Naive thymus-derived CD8-positive, alpha-beta T cell (primary cell): ENCODE results near the gene ARMC10. TPM values are rescaled to one million over a fixed set of nuclear protein-coding genes. Genes with fewer than 3 reads are reported as not detected.
"Not testable (repeated sequence)": the region's sequence is repeated elsewhere in the genome, so short reads cannot be mapped to it uniquely, and the experiment has no call there.

Experiments
- ATAC-seq, 2 donors: fragments of 150-1000 bp; cut with Tn5 transposase in 1 of 2; sonication (Bioruptor Pico), chemical (Tn5 transposase) in 1 of 2; 1 replicate in 1 of 2; 2 replicates in 1 of 2; pipeline ENCODE4 v1.10.0; 2021; ENCODE audit warnings: mild to moderate bottlenecking in 2 of 2, moderate library complexity in 2 of 2
- POLR2A ChIA-PET: fragments of 350-600 bp; sonication (Branson Sonifier 250); formaldehyde crosslinking; loops from one replicate; lab custom pipeline; 2021; ENCODE audit warnings: antibody characterized with exemption; lab: Charles Lee
- DNase-seq, 10 donors: peaks; one replicate each; pipeline versions ENCODE4 v3.0.0 to v3.0.0-alpha.2; 2020 to 2022
- H3K27ac Mint-ChIP-seq, 10 donors: one replicate each; pipeline ENCODE4 v1.8.0; 2020 to 2022; ENCODE audit warnings: mild to moderate bottlenecking in 10 of 10, mixed read lengths in 10 of 10, moderate library complexity in 4 of 10, inconsistent platforms in 1 of 10
- H3K27me3 Mint-ChIP-seq, 5 donors: one replicate each; pipeline ENCODE4 v1.8.0; 2021 to 2022; ENCODE audit warnings: mixed read lengths in 5 of 5
- H3K36me3 Mint-ChIP-seq, 3 donors: one replicate each; pipeline ENCODE4 v1.8.0; 2020 to 2022; ENCODE audit warnings: mixed read lengths in 3 of 3, mild to moderate bottlenecking in 2 of 3, inconsistent platforms in 1 of 3
- H3K4me1 Mint-ChIP-seq, 4 donors: one replicate each; pipeline ENCODE4 v1.8.0; 2021 to 2022; ENCODE audit warnings: mixed read lengths in 4 of 4
- H3K4me3 Mint-ChIP-seq, 10 donors: one replicate each; pipeline ENCODE4 v1.8.0; 2020 to 2022; ENCODE audit warnings: mild to moderate bottlenecking in 10 of 10, mixed read lengths in 10 of 10, moderate library complexity in 6 of 10, inconsistent platforms in 1 of 10
- H3K9me3 Mint-ChIP-seq, 9 donors: one replicate each; pipeline ENCODE4 v1.8.0; 2020 to 2022; ENCODE audit warnings: mixed read lengths in 9 of 9, mild to moderate bottlenecking in 3 of 9, inconsistent platforms in 1 of 9, moderate library complexity in 1 of 9
- polyA plus RNA-seq, 3 donors: library from polyadenylated mRNA; unstranded; fragments of 300-500 nt; fragmentation: Illumina TruSeq; gene quantifications; one replicate each; pipeline ENCODE4 v1.2.3, GENCODE V29; 2021
- total RNA-seq, 8 experiments: library from RNA in 2 of 8; stranded (reverse) in 2 of 8; gene quantifications; one replicate each; pipeline ENCODE4 v1.2.3 and lab custom pipeline; 2021 to 2026

Gene ARMC10
- total and polyA plus RNA-seq, 5 experiments from 2014 or later, result 27.3 to 45.8 (median 38.3) TPM

GRCh38 chr7:103132995-103133688 is 58.2 kb downstream of the ARMC10 start:
- DNase-seq (no peak), ATAC-seq (no peak)
- Mint-ChIP-seq H3K36me3 (peaks cover 0 to 21% (median 5%) of the 10 kb centered on the region in 3 donors), H3K9me3 (no peaks in the 10 kb centered on the region), H3K4me1 (peaks cover 13 to 17% (median 15%) of the 10 kb centered on the region in 4 donors), H3K27ac (no peak overlapping the region), H3K4me3 (peak overlapping the region in 1 of 10 donors; percentile 54), H3K27me3 (no peaks in the 10 kb centered on the region)
- POLR2A ChIA-PET, result no interaction called here

GRCh38 chr7:103134836-103135554 is 60.1 kb downstream of the ARMC10 start:
- POLR2A ChIA-PET, result no interaction called here
- no peaks in the 10 kb centered on the region for H3K9me3 Mint-ChIP-seq
- DNase-seq (no peak), ATAC-seq (no peak)
- H3K36me3 Mint-ChIP-seq, result peaks cover 0 to 15% (median 0%) of the 10 kb centered on the region in 3 donors
- no peaks in the 10 kb centered on the region for H3K27me3 Mint-ChIP-seq
- H3K27ac Mint-ChIP-seq, result peak overlapping the region in 2 of 10 donors; percentile 3 to 15
- H3K4me1 Mint-ChIP-seq, result peaks cover 4 to 14% (median 12%) of the 10 kb centered on the region in 4 donors
- no peak overlapping the region for H3K4me3 Mint-ChIP-seq

GRCh38 chr7:103140061-103140460 is 65.1 kb downstream of the ARMC10 start:
- POLR2A ChIA-PET, result no interaction called here
- peaks cover 8 to 25% (median 10%) of the 10 kb centered on the region in 3 donors for H3K36me3 Mint-ChIP-seq
- H3K27me3 Mint-ChIP-seq, result no peaks in the 10 kb centered on the region
- H3K27ac Mint-ChIP-seq, result no peak overlapping the region
- no peak for ATAC-seq
- no peak overlapping the region for H3K4me3 Mint-ChIP-seq
- no peak for DNase-seq
- peaks cover 0 to 9% (median 6%) of the 10 kb centered on the region in 4 donors for H3K4me1 Mint-ChIP-seq
- peaks cover 0 to 9% (median 0%) of the 10 kb centered on the region in 9 donors for H3K9me3 Mint-ChIP-seq

- Mint-ChIP-seq H3K27ac (no peak overlapping the region), H3K36me3 (peaks cover 8 to 25% (median 10%) of the 10 kb centered on the region in 3 donors), H3K9me3 (peaks cover 0 to 9% (median 0%) of the 10 kb centered on the region in 9 donors), H3K4me1 (peaks cover 2 to 12% (median 8%) of the 10 kb centered on the region in 4 donors), H3K4me3 (no peak overlapping the region), H3K27me3 (no peaks in the 10 kb centered on the region)
- no peak for DNase-seq
- POLR2A ChIA-PET, result no interaction called here
- ATAC-seq, result no peak
Observed at GRCh38 chr7:103140685-103141084, 65.7 kb downstream of the ARMC10 start.

- H3K36me3 Mint-ChIP-seq, result peaks cover 8 to 25% (median 10%) of the 10 kb centered on the region in 3 donors
- POLR2A ChIA-PET, result no interaction called here
- H3K4me1 Mint-ChIP-seq, result peaks cover 6 to 23% (median 17%) of the 10 kb centered on the region in 4 donors
- ATAC-seq (no peak), DNase-seq (no peak)
- H3K4me3 Mint-ChIP-seq, result no peak overlapping the region
- H3K27ac Mint-ChIP-seq, result no peak overlapping the region
- H3K9me3 Mint-ChIP-seq, result peaks cover 0 to 9% (median 0%) of the 10 kb centered on the region in 9 donors
- H3K27me3 Mint-ChIP-seq, result no peaks in the 10 kb centered on the region
Observed at GRCh38 chr7:103141753-103142404, 66.9 kb downstream of the ARMC10 start.

GRCh38 chr7:103142494-103142893 is 67.6 kb downstream of the ARMC10 start:
- ATAC-seq (no peak), DNase-seq (no peak)
- Mint-ChIP-seq H3K27ac (no peak overlapping the region), H3K9me3 (peaks cover 0 to 9% (median 0%) of the 10 kb centered on the region in 9 donors), H3K4me3 (no peak overlapping the region), H3K4me1 (peaks cover 8 to 30% (median 23%) of the 10 kb centered on the region in 4 donors), H3K36me3 (peaks cover 8 to 25% (median 10%) of the 10 kb centered on the region in 3 donors), H3K27me3 (no peaks in the 10 kb centered on the region)
- POLR2A ChIA-PET, result no interaction called here

GRCh38 chr7:103143868-103144267 is 68.9 kb downstream of the ARMC10 start:
- peaks cover 0 to 9% (median 0%) of the 10 kb centered on the region in 9 donors for H3K9me3 Mint-ChIP-seq
- H3K27ac Mint-ChIP-seq, result no peak overlapping the region
- DNase-seq (no peak), ATAC-seq (no peak)
- no peaks in the 10 kb centered on the region for H3K27me3 Mint-ChIP-seq
- H3K4me1 Mint-ChIP-seq, result peaks cover 16 to 43% (median 34%) of the 10 kb centered on the region in 4 donors
- peaks cover 9 to 25% (median 12%) of the 10 kb centered on the region in 3 donors for H3K36me3 Mint-ChIP-seq
- POLR2A ChIA-PET, result no interaction called here
- H3K4me3 Mint-ChIP-seq, result no peak overlapping the region

- Mint-ChIP-seq H3K27ac (peak overlapping the region in 2 of 10 donors; percentile 27 to 45), H3K36me3 (peaks cover 8 to 25% (median 13%) of the 10 kb centered on the region in 3 donors), H3K4me1 (peaks cover 16 to 47% (median 38%) of the 10 kb centered on the region in 4 donors)
- POLR2A ChIA-PET, H3K27me3 Mint-ChIP-seq, ATAC-seq, DNase-seq, H3K9me3 Mint-ChIP-seq, H3K4me3 Mint-ChIP-seq: not testable (repeated sequence)
Observed at GRCh38 chr7:103144754-103145153, 69.8 kb downstream of the ARMC10 start.

GRCh38 chr7:103148131-103148993 is 73.4 kb downstream of the ARMC10 start:
- no peak for ATAC-seq
- no peak for DNase-seq
- POLR2A ChIA-PET, result interaction anchor here (0.6 to 3.4 kb wide), 5 partner anchors 9 to 196 kb away, joined by 3 to 26 read pairs (median 5); partner anchors contain the start of genes ARMC10, DNAJC2 and FBXL13

More at GRCh38 chr7:103148131-103148993, 73.4 kb downstream of the ARMC10 start:
- peaks cover 0 to 4% (median 0%) of the 10 kb centered on the region in 9 donors for H3K9me3 Mint-ChIP-seq
- peaks cover 0 to 6% (median 4%) of the 10 kb centered on the region in 3 donors for H3K36me3 Mint-ChIP-seq
- H3K4me1 Mint-ChIP-seq, result peaks cover 17 to 48% (median 44%) of the 10 kb centered on the region in 4 donors
- peak overlapping the region; percentile 91 to 99 (median 98) for H3K4me3 Mint-ChIP-seq
- H3K27me3 Mint-ChIP-seq, result peaks cover 0 to 7% (median 0%) of the 10 kb centered on the region in 5 donors
- H3K27ac Mint-ChIP-seq, result peak overlapping the region; percentile 86 to 99 (median 98)
